22Rv1 (cell line): ENCODE results near the gene ID4.

Source experiments
- CTCF ChIP-seq: fragments of 450-650 bp; IDR thresholded peaks from 2 replicates; pipeline ENCODE4 v1.5.1; 2017; ENCODE audit warnings: mild to moderate bottlenecking
- ZFX ChIP-seq: fragments of 450-650 bp; IDR thresholded peaks from 2 replicates; pipeline ENCODE4 v1.6.1; 2017; ENCODE audit warnings: antibody characterized with exemption, borderline replicate concordance

- peak; percentile 91 for TF ChIP-seq CTCF
- no peak for TF ChIP-seq ZFX
Measured at GRCh38 chr6:19851241-19852089, 14.3 kb downstream of the ID4 start.
